Measurements from ENCODE around the gene AQP9. TPM values are rescaled to one million over a fixed set of nuclear protein-coding genes. Genes with fewer than 3 reads are reported as not detected.

The AQP9 gene
- total RNA-seq, 1 donor from 2014 or later, result not detected

DNA sequence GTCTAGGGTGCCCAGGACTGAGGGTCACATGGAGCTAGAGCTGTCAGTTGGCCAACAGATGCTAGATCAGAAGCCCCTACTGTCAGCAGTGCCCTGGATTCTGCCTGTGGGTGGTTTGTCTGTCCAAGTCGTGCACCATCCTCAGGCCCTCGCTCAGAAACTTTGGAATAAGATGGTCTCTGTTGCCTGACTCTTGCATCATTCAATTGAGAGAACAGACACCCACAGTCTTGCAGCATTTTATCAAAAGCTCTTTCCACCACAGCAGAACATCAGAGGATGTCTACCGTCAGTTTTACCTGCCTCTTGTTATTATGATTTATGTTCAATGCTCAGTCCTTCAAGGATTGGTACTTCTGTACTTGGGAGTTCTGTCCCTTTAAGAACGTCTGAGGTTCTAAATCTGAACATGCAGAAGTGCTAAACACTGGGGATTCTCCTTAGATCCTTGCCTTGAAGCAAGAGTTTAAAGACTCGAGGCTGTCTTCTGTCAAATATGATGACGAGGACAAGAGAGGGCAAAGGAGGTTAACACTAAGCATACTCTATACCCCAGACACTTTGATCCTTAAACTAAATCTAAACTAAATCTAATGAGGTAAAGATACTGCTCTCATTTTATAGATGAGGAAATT lies 4.8 kb downstream of the AQP9 start:
- H3K4me3 Mint-ChIP-seq (ENCODE audit: unreplicated experiment), result no peak overlapping the region
- H3K27ac Mint-ChIP-seq (ENCODE audit: unreplicated experiment), result no peak overlapping the region
- Histone ChIP-seq H3K79me2 (ENCODE audit: insufficient read depth, low read length) (no peaks in the 10 kb centered on the region), H3K27ac (ENCODE audit: low read depth, low read length) (no peak overlapping the region), H3K9me3 (ENCODE audit: insufficient read depth, low read depth, low read length) (no peaks in the 10 kb centered on the region), H3K9ac (ENCODE audit: low read length) (no peak overlapping the region), H3K4me1 (ENCODE audit: insufficient read depth, low read length) (no peaks in the 10 kb centered on the region), H4K20me1 (ENCODE audit: insufficient read depth, low read length) (no peaks in the 10 kb centered on the region), H3K4me3 (ENCODE audit: insufficient read depth, low read depth, low read length) (no peak overlapping the region), H2AFZ (ENCODE audit: low read depth, low read length) (no peak overlapping the region), H3K4me2 (ENCODE audit: low read length) (no peak overlapping the region), H3K36me3 (ENCODE audit: insufficient read depth, low read length) (no peaks in the 10 kb centered on the region), H3K27me3 (ENCODE audit: insufficient read depth, low read length) (peaks cover 8% of the 10 kb centered on the region)
- H3K9me3 Mint-ChIP-seq (ENCODE audit: unreplicated experiment), result no peaks in the 10 kb centered on the region
- DNase-seq (ENCODE audit: low read depth) (no peak), FAIRE-seq (no peak)
- peaks cover 5% of the 10 kb centered on the region for H3K4me1 Mint-ChIP-seq (ENCODE audit: low read depth, unreplicated experiment)
- no peaks in the 10 kb centered on the region for H3K27me3 Mint-ChIP-seq (ENCODE audit: low read depth, unreplicated experiment)
- TF ChIP-seq, protein P1, sequence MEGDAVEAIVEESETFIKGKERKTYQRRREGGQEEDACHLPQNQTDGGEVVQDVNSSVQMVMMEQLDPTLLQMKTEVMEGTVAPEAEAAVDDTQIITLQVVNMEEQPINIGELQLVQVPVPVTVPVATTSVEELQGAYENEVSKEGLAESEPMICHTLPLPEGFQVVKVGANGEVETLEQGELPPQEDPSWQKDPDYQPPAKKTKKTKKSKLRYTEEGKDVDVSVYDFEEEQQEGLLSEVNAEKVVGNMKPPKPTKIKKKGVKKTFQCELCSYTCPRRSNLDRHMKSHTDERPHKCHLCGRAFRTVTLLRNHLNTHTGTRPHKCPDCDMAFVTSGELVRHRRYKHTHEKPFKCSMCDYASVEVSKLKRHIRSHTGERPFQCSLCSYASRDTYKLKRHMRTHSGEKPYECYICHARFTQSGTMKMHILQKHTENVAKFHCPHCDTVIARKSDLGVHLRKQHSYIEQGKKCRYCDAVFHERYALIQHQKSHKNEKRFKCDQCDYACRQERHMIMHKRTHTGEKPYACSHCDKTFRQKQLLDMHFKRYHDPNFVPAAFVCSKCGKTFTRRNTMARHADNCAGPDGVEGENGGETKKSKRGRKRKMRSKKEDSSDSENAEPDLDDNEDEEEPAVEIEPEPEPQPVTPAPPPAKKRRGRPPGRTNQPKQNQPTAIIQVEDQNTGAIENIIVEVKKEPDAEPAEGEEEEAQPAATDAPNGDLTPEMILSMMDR (IDR thresholded peaks at IDR 0.05; ENCODE audit: insufficient read depth, low read depth, low read length), result no peak
- no peak for TF ChIP-seq EZH2 (IDR thresholded peaks at IDR 0.05; ENCODE audit: insufficient read depth, low read length)
- no peaks in the 10 kb centered on the region for H3K36me3 Mint-ChIP-seq (ENCODE audit: low read depth, unreplicated experiment)

DNA sequence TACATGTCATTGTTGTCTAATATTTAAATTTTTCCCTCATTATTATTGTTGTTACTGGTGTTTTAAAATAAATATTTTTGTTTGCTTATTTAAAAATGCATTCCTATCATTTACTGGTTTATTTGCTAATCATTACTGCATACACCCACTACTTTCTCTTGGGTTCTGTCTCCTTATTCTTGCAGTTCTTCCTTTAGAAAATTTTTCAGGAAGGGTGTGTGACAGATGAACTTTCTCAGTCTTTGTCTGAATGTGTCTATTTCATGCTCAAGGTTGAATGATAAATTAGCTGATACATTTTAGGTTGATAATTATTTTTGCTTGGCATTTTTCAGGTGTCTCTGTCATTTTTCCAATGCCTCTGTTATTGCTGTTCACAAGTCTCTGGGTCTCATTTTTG lies 7.4 kb downstream of the AQP9 start:
- Mint-ChIP-seq H3K9me3 (ENCODE audit: unreplicated experiment) (no peaks in the 10 kb centered on the region), H3K27ac (ENCODE audit: unreplicated experiment) (no peak overlapping the region)
- FAIRE-seq, result no peak

DNA sequence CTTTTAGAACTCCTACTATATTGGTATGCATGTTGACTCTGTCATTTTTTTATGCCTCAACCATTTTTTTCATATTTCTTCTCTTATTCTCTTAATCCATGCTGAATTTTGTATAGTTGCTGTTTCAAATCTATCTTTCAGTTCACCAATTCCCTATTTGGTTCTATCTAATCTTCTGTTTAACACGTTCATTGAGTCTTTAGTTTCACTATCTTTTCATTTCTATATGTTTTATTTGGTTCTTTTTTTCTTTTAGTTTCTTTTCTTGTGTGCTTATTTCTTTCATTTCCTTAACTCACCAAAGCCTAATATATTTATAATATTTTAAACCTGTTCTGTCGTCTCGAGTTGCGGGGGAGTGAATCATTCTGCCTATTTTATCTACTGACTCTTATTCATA lies 8.0 kb downstream of the AQP9 start:
- H3K9ac ChIP-seq (ENCODE audit: low read length), result no peak overlapping the region
- no peaks in the 10 kb centered on the region for H3K9me3 Mint-ChIP-seq (ENCODE audit: unreplicated experiment)
- no peaks in the 10 kb centered on the region for H3K79me2 ChIP-seq (ENCODE audit: insufficient read depth, low read length)
- H3K36me3 Mint-ChIP-seq (ENCODE audit: low read depth, unreplicated experiment), result no peaks in the 10 kb centered on the region
- H3K4me2 ChIP-seq (ENCODE audit: low read length), result no peak overlapping the region
- H3K27ac ChIP-seq (ENCODE audit: low read depth, low read length), result no peak overlapping the region
- H3K4me1 ChIP-seq (ENCODE audit: insufficient read depth, low read length), result no peaks in the 10 kb centered on the region
- H3K36me3 ChIP-seq (ENCODE audit: insufficient read depth, low read length), result no peaks in the 10 kb centered on the region
- no peak overlapping the region for H3K4me3 Mint-ChIP-seq (ENCODE audit: unreplicated experiment)
- FAIRE-seq (no peak), DNase-seq (ENCODE audit: low read depth) (no peak)
- no peaks in the 10 kb centered on the region for H4K20me1 ChIP-seq (ENCODE audit: insufficient read depth, low read length)
- H3K4me3 ChIP-seq (ENCODE audit: insufficient read depth, low read depth, low read length), result no peak overlapping the region
- no peak overlapping the region for H2AFZ ChIP-seq (ENCODE audit: low read depth, low read length)
- no peak overlapping the region for H3K27ac Mint-ChIP-seq (ENCODE audit: unreplicated experiment)
- peaks cover 3% of the 10 kb centered on the region for H3K4me1 Mint-ChIP-seq (ENCODE audit: low read depth, unreplicated experiment)
- H3K27me3 Mint-ChIP-seq (ENCODE audit: low read depth, unreplicated experiment), result peaks cover 4% of the 10 kb centered on the region
- H3K27me3 ChIP-seq (ENCODE audit: insufficient read depth, low read length), result peaks cover 6% of the 10 kb centered on the region
- no peak for TF ChIP-seq EZH2 (IDR thresholded peaks at IDR 0.05; ENCODE audit: insufficient read depth, low read length)
- TF ChIP-seq, protein P1 (IDR thresholded peaks at IDR 0.05; ENCODE audit: insufficient read depth, low read depth, low read length), result no peak
- no peaks in the 10 kb centered on the region for H3K9me3 ChIP-seq (ENCODE audit: insufficient read depth, low read depth, low read length)

More for the DNA sequence above, 7.4 kb downstream of the AQP9 start:
- Histone ChIP-seq H3K4me3 (ENCODE audit: insufficient read depth, low read depth, low read length) (no peak overlapping the region), H3K4me1 (ENCODE audit: insufficient read depth, low read length) (no peaks in the 10 kb centered on the region), H3K27ac (ENCODE audit: low read depth, low read length) (no peak overlapping the region), H3K27me3 (ENCODE audit: insufficient read depth, low read length) (peaks cover 6% of the 10 kb centered on the region), H3K79me2 (ENCODE audit: insufficient read depth, low read length) (no peaks in the 10 kb centered on the region), H3K9me3 (ENCODE audit: insufficient read depth, low read depth, low read length) (no peaks in the 10 kb centered on the region), H3K9ac (ENCODE audit: low read length) (no peak overlapping the region), H2AFZ (ENCODE audit: low read depth, low read length) (no peak overlapping the region), H3K4me2 (ENCODE audit: low read length) (no peak overlapping the region), H3K36me3 (ENCODE audit: insufficient read depth, low read length) (no peaks in the 10 kb centered on the region), H4K20me1 (ENCODE audit: insufficient read depth, low read length) (no peaks in the 10 kb centered on the region)
- Mint-ChIP-seq H3K27me3 (ENCODE audit: low read depth, unreplicated experiment) (peaks cover 4% of the 10 kb centered on the region), H3K4me1 (ENCODE audit: low read depth, unreplicated experiment) (peaks cover 3% of the 10 kb centered on the region), H3K36me3 (ENCODE audit: low read depth, unreplicated experiment) (no peaks in the 10 kb centered on the region), H3K4me3 (ENCODE audit: unreplicated experiment) (no peak overlapping the region)
- no peak for TF ChIP-seq EZH2 (IDR thresholded peaks at IDR 0.05; ENCODE audit: insufficient read depth, low read length)
- TF ChIP-seq, protein P1 (IDR thresholded peaks at IDR 0.05; ENCODE audit: insufficient read depth, low read depth, low read length), result no peak
- DNase-seq (ENCODE audit: low read depth), result no peak
